ENCODE measurements around the gene PTGES2.
"Not testable (repeated sequence)": the region's sequence is repeated elsewhere in the genome, so short reads cannot be mapped to it uniquely, and the experiment has no call there.

PTGES2 gene

DNA sequence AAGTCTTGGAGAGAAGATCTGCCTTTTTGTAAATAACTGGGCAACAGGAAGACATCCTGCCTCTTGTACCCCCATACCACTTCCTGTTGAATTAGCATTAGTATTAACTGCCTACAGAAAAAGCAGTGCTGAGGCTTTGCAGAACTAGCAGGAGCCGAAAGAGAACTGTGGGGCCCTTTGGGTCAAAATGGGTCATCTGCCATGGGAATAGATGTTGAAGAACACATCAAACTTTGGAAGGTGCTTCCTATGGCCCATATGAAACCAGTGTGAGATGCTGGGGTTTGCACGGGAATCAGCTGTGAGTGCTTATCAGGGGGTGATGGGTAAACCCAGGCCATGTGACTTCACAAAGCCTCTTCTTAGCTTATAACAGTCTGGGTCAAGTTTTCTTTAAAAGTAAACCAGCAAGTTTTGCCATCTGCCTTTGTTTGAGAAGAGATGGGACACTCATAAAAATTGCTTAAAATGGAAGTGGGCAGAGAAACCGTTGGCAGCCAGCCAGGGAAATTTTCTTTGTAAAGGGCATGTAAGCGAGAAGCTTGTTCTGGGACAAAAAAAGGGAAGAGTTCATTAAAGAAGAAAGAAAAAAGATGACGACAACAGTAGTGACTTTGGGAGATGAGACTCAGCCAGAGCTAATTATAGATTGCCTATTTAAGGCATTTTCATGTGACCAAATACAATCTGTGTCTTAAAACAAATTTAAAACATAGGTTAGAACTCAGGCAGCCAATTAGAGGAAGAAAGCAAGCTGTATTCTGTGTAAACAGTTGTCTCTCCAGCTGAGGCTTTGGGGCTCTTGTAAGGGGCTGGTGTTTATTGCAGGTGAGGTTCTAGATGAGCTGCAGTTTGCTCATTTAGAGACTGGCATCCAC, 55.1 kb downstream of the PTGES2 start:
- H3K4me3 ChIP-seq (ENCODE audit: low read depth, low read length), result peak overlapping the region; percentile 9

GRCh38 chr9:128071475-128071874, 56.1 kb downstream of the PTGES2 start:
- H3K4me3 ChIP-seq (ENCODE audit: low read depth, low read length); DNase-seq (ENCODE audit: low read depth): not testable (repeated sequence)

More for the DNA sequence above, 55.1 kb downstream of the PTGES2 start:
- peak; percentile 55 for DNase-seq (ENCODE audit: low read depth)

DNA sequence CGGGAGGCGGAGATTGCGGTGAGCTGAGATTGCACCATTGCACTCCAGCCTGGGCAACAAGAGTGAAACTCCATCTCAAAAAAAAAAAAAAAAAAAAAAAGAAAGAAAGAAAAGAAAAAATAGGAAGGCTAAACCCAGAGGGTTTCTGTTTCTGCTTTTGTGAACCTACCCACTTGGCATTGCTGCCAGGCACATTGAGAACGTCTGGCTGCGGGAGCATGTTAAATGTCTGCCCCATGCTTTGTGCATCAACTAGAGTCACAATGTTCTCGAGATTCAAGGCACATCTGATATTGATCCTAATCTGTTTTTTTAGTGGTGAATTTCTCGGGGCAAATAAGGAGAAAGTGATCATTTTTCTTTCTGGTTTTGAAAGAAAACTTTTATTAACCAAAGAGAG, 56.7 kb downstream of the PTGES2 start:
- H3K4me3 ChIP-seq (ENCODE audit: low read depth, low read length), result no peak overlapping the region
- DNase-seq (ENCODE audit: low read depth), result no peak

Measured in skeletal muscle cell (primary cell).